ENCODE data around the gene CHMP3. TPM values are rescaled to one million over a fixed set of nuclear protein-coding genes. Genes with fewer than 3 reads are reported as not detected.

Gene CHMP3
- total and polyA plus RNA-seq, 2 of the 8 experiments (the other 6 are each of a cell fraction or from before 2014, with no cell fraction given), result 11.7 to 21.9 TPM

DNA sequence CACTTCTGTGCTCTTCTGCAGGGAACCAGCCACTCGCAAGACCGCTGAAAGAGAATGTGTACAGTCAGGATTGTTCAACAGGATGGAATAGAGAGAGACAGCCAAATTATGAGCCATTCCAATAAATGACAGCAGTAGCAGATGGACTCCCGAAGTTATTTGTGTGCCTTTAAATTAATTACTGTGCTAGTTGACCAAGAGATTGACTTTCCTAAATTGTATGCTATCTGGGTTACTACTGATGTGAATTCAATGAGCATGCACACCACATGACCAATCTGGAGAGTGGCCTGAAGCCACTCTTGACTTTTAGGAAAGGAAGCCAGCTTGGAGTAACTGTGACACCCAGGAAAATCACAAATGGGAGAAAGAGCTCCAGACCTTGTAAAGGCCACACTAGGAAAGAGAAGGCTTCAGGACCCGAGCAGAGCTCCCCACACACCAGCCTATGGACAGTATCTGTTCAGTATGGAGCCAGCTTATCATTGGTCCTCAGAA is 52.8 kb downstream of the CHMP3 start (continued):
- TF ChIP-seq NANOG (IDR thresholded peaks at IDR 0.05; ENCODE audit: insufficient read depth, low read depth, low read length, poor library complexity, severe bottlenecking) (no peak), MAFK (IDR thresholded peaks at IDR 0.05; ENCODE audit: low read depth, low read length) (no peak), CBX8 (IDR thresholded peaks at IDR 0.05; ENCODE audit: borderline replicate concordance, low read depth, low read length) (no peak), RNF2 (IDR thresholded peaks at IDR 0.05; ENCODE audit: borderline replicate concordance, low read depth, low read length, missing control alignments, poor library complexity, severe bottlenecking) (no peak), SIRT6 (IDR thresholded peaks at IDR 0.05; ENCODE audit: low read length) (no peak)

All from H1 (cell line).